ENCODE data around the gene FBXO10.

Gene FBXO10

GRCh38 chr9:37621273-37622121, 45.3 kb upstream of the FBXO10 start:
- TF ChIP-seq SPI1 (IDR thresholded peaks at IDR 0.05; ENCODE audit: borderline replicate concordance, low read depth) (no peak), POLR2AphosphoS5 (IDR thresholded peaks at IDR 0.05; ENCODE audit: low read depth) (no peak), CTCF (IDR thresholded peaks at IDR 0.05; ENCODE audit: insufficient read depth, low read length) (no peak), REST (IDR thresholded peaks at IDR 0.05; ENCODE audit: insufficient replicate concordance, low read depth) (no peak), GABPA (IDR thresholded peaks at IDR 0.05; ENCODE audit: low read depth) (no peak)
- peaks cover 3% of the 10 kb centered on the region for H3K27me3 ChIP-seq (ENCODE audit: insufficient read depth, poor library complexity, severe bottlenecking)
- DNase-seq (ENCODE audit: low read depth in 1 of 2, low spot score in 1 of 2), result no peak
- no peak overlapping the region for H3K27ac ChIP-seq (replicated peaks)
- H3K4me3 ChIP-seq (replicated peaks; ENCODE audit: insufficient read depth, low read length), result no peak overlapping the region

GRCh38 chr9:37620396-37620795, 44.2 kb upstream of the FBXO10 start:
- TF ChIP-seq SPI1 (IDR thresholded peaks at IDR 0.05; ENCODE audit: borderline replicate concordance, low read depth) (no peak), GABPA (IDR thresholded peaks at IDR 0.05; ENCODE audit: low read depth) (no peak), REST (IDR thresholded peaks at IDR 0.05; ENCODE audit: insufficient replicate concordance, low read depth) (no peak), POLR2AphosphoS5 (IDR thresholded peaks at IDR 0.05; ENCODE audit: low read depth) (no peak), CTCF (IDR thresholded peaks at IDR 0.05; ENCODE audit: insufficient read depth, low read length) (no peak)

GRCh38 chr9:37619806-37620205, 43.6 kb upstream of the FBXO10 start:
- peaks cover 3% of the 10 kb centered on the region for H3K27me3 ChIP-seq (ENCODE audit: insufficient read depth, poor library complexity, severe bottlenecking)
- DNase-seq (ENCODE audit: low read depth in 1 of 2, low spot score in 1 of 2), result no peak
- no peak overlapping the region for H3K27ac ChIP-seq (replicated peaks)
- no peak overlapping the region for H3K4me3 ChIP-seq (replicated peaks; ENCODE audit: insufficient read depth, low read length)
- TF ChIP-seq REST (IDR thresholded peaks at IDR 0.05; ENCODE audit: insufficient replicate concordance, low read depth), result no peak
- TF ChIP-seq CTCF (IDR thresholded peaks at IDR 0.05; ENCODE audit: insufficient read depth, low read length), result no peak
- TF ChIP-seq GABPA (IDR thresholded peaks at IDR 0.05; ENCODE audit: low read depth), result no peak
- TF ChIP-seq SPI1 (IDR thresholded peaks at IDR 0.05; ENCODE audit: borderline replicate concordance, low read depth), result no peak
- no peak for TF ChIP-seq POLR2AphosphoS5 (IDR thresholded peaks at IDR 0.05; ENCODE audit: low read depth)

More at GRCh38 chr9:37620396-37620795, 44.2 kb upstream of the FBXO10 start:
- DNase-seq (ENCODE audit: low read depth in 1 of 2, low spot score in 1 of 2), result no peak
- Histone ChIP-seq H3K4me3 (replicated peaks; ENCODE audit: insufficient read depth, low read length) (no peak overlapping the region), H3K27ac (replicated peaks) (no peak overlapping the region), H3K27me3 (ENCODE audit: insufficient read depth, poor library complexity, severe bottlenecking) (peaks cover 3% of the 10 kb centered on the region)
